ENCODE results near the gene GSTO2.

Gene GSTO2

GRCh38 chr10:104301907-104302690 is 33.1 kb downstream of the GSTO2 start:
- no peak for DNase-seq (ENCODE audit: low read depth)
- H3K4me3 ChIP-seq (ENCODE audit: low read depth, low read length), result no peak overlapping the region

DNA sequence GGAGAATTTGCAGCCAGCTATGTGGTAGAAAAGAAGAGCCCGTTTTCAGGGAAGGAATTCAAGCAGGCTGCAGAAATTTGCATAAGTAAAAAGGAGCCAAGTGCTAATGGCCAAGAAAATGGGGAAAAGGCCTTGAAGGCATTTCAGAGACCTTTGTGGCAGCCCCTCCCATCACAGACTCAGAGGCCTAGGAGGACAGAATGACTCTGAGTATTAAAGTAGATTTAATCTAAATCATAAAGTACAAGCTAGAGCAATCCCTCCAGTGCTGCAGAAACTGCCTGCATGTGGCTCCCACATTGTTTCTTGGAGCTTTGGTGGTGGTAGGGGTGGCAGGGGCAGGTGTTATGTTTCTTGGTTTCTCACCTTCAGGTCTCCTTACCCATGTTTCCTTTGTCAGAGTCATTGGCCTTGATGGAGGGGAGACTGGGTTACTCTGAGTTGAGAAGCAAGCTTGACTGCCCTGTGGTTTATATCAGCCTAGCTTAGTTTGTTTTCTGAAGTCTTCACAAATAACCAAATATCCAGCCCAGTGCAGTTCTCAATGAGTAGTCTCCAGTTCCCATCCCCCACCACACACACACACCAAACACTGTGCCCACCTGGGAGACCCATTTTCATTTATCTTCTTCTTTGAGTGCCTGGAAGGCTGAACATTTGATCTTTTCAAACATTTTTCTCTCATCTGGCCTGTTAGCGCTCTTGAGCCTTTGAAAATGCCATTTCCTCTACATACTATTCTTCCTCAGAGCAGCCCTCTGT is 34.8 kb downstream of the GSTO2 start:
- no peak for DNase-seq (ENCODE audit: low read depth)

DNA sequence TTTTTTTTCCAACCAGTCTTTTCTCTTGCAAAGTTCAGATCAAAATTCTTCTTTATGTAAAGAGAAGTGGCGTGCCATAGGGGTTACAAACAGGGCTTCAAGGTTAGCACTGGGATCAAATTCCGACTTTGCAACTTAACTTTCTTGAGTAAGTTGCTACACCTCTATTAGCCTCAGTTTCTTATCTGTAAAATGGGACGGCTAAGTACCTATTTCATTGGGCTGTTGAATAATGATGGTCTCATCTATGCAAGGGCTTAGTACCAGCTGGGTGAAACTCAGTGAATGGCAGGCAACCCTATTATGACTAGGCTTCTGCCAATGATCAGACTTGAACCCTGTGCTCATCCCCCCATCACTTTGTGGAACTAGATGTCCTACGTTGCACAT is 35.4 kb downstream of the GSTO2 start:
- no peak for DNase-seq (ENCODE audit: low read depth)
- no peak overlapping the region for H3K4me3 ChIP-seq (ENCODE audit: low read depth, low read length)

More for the DNA sequence above, 34.8 kb downstream of the GSTO2 start:
- no peak overlapping the region for H3K4me3 ChIP-seq (ENCODE audit: low read depth, low read length)

GRCh38 chr10:104304927-104305326 is 35.9 kb downstream of the GSTO2 start:
- DNase-seq (ENCODE audit: low read depth), result no peak
- H3K4me3 ChIP-seq (ENCODE audit: low read depth, low read length), result no peak overlapping the region

DNA sequence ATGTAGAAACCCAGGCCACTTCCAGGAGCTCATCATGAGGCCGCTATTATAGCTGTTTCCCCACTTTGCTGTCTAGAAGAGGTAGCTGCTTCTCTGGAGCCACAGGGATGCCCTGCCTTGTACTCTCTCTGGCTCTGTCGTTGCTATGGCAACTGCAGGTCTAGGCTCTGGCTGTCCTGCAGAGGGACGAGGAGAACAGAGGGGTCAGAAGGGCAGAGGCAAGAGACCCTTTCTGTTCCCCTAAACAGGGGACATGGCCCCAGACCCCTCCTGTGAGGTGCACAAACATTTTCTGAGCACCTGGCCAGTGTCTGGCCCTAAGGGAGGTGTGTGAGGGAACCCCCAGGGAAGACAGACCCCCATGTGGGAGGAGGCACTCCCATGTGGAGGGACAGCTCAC is 37.9 kb downstream of the GSTO2 start:
- H3K4me3 ChIP-seq (ENCODE audit: low read depth, low read length), result no peak overlapping the region
- no peak for DNase-seq (ENCODE audit: low read depth)

- peak; percentile 67 for DNase-seq (ENCODE audit: low read depth)
- H3K4me3 ChIP-seq (ENCODE audit: low read depth, low read length), result no peak overlapping the region
Observed at GRCh38 chr10:104307576-104308438, 38.8 kb downstream of the GSTO2 start.

GRCh38 chr10:104308439-104308903 is 39.5 kb downstream of the GSTO2 start:
- DNase-seq (ENCODE audit: low read depth), result no peak
- H3K4me3 ChIP-seq (ENCODE audit: low read depth, low read length), result no peak overlapping the region

DNA sequence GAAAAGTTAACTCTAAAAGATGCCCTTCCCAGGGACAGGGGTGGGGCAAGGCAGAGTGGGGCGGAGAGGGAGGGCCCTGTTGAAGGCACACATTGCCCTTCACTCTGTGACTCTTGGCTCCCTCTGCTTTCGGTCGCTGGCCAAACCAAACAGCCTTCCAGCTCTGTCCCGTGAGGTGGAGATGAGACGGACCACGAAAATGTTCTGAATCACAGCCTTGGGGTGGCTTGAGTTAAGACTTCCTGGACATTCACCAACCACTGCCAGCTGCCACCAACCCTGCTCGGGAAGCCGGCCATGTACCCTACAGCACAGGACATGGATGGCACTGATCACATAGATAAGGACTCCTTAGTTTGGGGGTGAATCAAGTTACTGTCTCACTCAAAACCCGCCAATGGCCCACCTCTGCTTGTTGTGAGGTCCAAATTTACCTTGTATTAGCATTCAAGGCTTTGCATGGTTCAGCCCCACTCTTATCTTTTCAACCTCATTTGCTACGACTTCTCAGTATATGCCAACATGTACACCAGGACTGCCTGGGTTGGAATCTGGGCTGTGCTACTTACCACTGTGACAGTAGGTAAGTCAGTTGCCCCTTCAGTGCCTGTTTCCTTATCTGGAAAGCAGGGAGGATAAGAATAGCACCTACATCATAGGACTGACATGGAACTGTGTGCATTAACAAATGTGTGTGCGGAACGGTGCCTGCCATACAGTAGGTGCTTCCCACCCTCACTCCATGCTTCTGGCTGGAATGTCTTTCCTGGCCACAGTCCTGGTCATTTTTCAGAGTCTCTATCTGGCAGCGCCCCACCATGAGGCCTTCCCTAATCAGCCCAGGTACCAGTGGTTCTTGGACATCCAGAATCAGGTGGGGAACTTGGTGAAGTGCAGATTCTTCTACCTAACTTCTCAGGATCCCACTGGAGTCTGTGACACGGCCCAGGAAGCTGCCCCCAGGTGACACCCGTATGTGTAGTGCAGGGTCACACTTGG is 41.3 kb downstream of the GSTO2 start:
- DNase-seq (ENCODE audit: low read depth), result peak; percentile 80
- no peak overlapping the region for H3K4me3 ChIP-seq (ENCODE audit: low read depth, low read length)

GRCh38 chr10:104311184-104311720 is 42.3 kb downstream of the GSTO2 start:
- no peak for DNase-seq (ENCODE audit: low read depth)
- no peak overlapping the region for H3K4me3 ChIP-seq (ENCODE audit: low read depth, low read length)

- no peak for DNase-seq (ENCODE audit: low read depth)
- H3K4me3 ChIP-seq (ENCODE audit: low read depth, low read length), result no peak overlapping the region
Observed at GRCh38 chr10:104314591-104315485, 45.9 kb downstream of the GSTO2 start.

- no peak for DNase-seq (ENCODE audit: low read depth)
- H3K4me3 ChIP-seq (ENCODE audit: low read depth, low read length), result no peak overlapping the region
Observed at GRCh38 chr10:104315486-104315921, 46.5 kb downstream of the GSTO2 start.

DNA sequence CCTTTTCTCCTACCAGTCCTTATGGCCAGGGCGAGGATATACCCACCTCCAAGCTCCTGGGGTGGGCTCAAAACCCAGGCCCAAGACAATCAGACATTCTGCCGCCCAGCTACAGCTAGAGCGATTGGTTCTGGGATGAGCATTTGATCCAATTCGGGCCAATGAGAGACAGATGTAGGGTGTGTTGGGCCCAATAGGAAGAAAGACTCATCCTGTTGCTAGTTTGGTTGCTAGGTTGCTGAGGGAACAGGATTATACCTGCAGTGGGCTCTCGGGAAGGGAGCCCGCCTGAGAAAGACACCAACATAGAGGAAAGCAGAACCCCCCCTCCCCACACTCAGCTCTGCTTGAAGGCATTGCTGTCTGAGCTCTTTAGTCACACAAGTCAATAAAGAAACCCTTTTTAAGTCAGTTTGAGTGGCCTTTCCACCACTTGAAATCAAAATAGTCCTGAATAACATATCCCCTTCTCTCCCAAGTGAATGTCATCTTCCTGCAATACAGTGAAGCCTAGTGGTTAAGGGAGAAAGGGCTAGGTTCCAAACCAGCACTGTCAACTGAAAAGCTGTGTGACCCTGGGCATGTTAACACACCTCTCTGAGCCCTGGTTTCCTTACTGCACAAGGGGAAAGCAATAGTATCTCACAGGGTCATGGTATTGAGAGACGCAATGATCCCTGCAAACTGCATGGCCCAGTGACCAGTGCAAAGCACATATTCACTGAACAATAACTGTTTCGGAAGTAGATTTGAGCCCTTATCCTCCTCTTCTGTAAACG is 47.5 kb downstream of the GSTO2 start:
- no peak overlapping the region for H3K4me3 ChIP-seq (ENCODE audit: low read depth, low read length)
- DNase-seq (ENCODE audit: low read depth), result no peak

DNA sequence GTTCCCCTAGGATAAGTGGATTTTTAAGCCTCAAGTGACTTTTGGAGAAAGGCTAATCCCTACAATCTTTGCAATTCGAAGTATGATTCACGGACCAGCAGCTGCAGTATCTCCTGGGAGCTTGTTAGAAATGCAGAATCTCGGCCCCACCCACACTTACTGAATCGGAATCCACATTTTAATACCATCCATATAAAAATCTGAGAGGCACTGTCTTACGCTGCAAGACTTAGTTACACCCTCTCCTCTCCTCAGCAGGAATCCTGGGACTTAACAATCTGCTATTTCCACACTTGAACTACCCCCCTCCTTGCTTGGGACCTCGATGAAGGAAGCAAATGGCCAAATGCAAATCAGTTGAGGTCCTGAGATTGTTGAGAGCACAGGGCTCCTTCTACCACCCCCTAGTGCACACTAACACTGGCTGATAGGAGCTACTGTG is 48.3 kb downstream of the GSTO2 start:
- no peak overlapping the region for H3K4me3 ChIP-seq (ENCODE audit: low read depth, low read length)
- peak; percentile 84 for DNase-seq (ENCODE audit: low read depth)

GRCh38 chr10:104317726-104318299 is 48.8 kb downstream of the GSTO2 start:
- no peak overlapping the region for H3K4me3 ChIP-seq (ENCODE audit: low read depth, low read length)
- no peak for DNase-seq (ENCODE audit: low read depth)

GRCh38 chr10:104318326-104318725 is 49.3 kb downstream of the GSTO2 start:
- H3K4me3 ChIP-seq (ENCODE audit: low read depth, low read length), result no peak overlapping the region
- DNase-seq (ENCODE audit: low read depth), result no peak
